ES-I3 (cell line): ENCODE results near the gene XRCC4.
"Not testable (repeated sequence)": the region's sequence is repeated elsewhere in the genome, so short reads cannot be mapped to it uniquely, and the experiment has no call there.

Source experiments
- H3K36me3 ChIP-seq: 2 replicates; pipeline ENCODE4 v1.6.1; 2013; ENCODE audit warnings: mild to moderate bottlenecking, low read length, control low read depth, moderate library complexity; ENCODE audit not compliant: insufficient read depth
- H3K4me1 ChIP-seq: 2 replicates; pipeline ENCODE4 v1.6.1; 2013; ENCODE audit warnings: mild to moderate bottlenecking, control low read depth, low read length; ENCODE audit not compliant: insufficient read depth
- H3K9ac ChIP-seq: 2 replicates; pipeline ENCODE4 v1.6.1; 2013; ENCODE audit warnings: low read depth, mild to moderate bottlenecking, low read length, moderate library complexity
- H3K9me3 ChIP-seq: 2 replicates; pipeline ENCODE4 v1.6.1; 2013; ENCODE audit warnings: mild to moderate bottlenecking, low read length, moderate library complexity; ENCODE audit not compliant: control insufficient read depth, insufficient read depth

XRCC4 gene

DNA sequence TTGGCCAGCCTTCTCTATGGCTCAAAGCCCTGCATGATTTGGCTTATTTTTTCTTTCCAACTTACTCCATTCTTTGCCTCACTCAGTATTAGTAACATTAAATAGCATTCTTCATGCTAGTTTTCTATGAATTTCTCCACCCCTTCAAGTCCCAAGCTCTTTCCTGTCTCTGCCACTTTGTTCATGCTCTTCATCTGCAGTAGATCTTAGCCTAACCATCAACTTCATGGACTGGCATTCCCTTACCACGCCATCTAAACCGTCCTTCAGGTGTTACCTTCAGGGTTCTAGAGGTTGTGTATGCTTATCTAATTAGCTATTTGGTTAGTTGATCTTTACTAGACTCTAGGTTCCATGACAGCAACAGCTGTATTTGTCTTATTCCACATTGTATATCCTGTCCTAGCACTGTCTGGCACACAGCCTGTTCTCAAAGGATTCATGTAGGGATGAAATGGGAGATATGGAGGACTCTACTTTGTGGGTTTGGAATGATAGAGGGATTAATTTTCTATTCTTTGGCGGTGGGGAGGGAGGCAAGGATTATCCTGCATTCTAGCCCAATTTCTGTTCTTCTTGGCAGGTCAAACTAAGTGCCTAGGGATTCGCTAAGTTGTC is 26.5 kb upstream of the XRCC4 start:
- Histone ChIP-seq H3K4me1 (no peaks in the 10 kb centered on the region), H3K9ac (no peak overlapping the region), H3K9me3 (no peaks in the 10 kb centered on the region), H3K36me3 (peaks cover 13% of the 10 kb centered on the region; the same call in 1 of the 2 replicates)

DNA sequence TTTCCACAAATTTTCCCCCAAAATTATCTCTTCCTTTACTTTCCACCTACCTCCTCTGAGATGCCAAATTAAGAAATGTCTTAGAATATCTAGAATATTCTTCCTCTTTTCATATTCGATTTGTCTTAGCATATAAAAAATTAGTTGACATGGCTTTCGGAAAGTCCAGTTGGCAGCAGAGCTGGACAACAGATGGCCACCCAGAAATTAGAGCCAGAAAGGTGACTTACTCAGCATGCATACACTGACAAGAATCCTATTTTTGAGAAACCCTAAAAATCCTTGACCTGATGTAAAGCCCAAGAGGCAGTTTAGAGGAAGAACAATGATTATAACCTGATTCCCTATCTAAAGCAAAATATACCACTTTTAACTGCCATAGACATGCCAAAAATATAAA is 22.2 kb upstream of the XRCC4 start:
- Histone ChIP-seq H3K9ac (no peak overlapping the region), H3K4me1 (no peaks in the 10 kb centered on the region), H3K36me3 (peaks cover 14% of the 10 kb centered on the region; the same call in 1 of the 2 replicates), H3K9me3 (no peaks in the 10 kb centered on the region)

DNA sequence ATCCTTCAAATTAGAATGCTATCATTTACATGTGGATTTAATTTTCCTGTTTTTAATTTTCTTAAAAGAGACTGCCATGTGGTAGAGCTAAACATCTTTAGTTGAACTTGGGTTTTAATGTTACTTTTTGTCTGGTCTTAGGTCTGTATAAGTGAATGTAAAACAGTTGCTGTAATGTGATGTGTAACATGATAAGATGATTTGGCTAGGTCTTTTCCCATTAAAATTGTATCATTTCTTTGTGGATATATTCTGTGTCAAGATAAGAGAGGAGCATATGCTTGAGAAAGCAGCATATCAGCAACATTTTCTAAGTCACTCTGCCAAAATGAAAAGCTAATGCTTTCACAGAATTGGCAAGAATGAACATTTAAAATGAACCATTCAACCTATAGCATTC is 18.6 kb upstream of the XRCC4 start:
- Histone ChIP-seq H3K4me1 (no peaks in the 10 kb centered on the region), H3K36me3 (peaks cover 6% of the 10 kb centered on the region; the same call in 1 of the 2 replicates), H3K9ac (no peak overlapping the region), H3K9me3 (no peaks in the 10 kb centered on the region)

DNA sequence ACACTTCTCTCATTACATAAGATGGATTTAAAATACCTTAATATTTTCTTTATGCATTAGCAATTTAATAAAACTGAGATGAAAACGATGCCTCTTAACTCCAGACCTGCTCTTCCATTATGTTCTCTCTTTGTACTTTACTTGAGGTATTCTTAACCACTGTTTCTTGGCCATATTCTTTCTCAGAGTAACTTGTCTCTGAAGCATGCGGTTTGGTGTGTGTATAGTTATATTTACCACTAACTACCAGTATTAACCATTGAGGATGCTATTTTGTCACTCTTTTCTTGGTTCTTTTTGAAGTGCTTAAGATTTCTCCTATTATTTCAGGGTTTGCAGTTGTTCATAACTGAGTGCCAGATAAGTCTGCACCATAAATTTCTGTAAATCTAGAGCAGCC is 18.0 kb upstream of the XRCC4 start:
- H3K9me3 ChIP-seq = no peaks in the 10 kb centered on the region
- H3K9ac ChIP-seq = no peak overlapping the region
- no peaks in the 10 kb centered on the region for H3K4me1 ChIP-seq
- peaks cover 6% of the 10 kb centered on the region; the same call in 1 of the 2 replicates for H3K36me3 ChIP-seq

DNA sequence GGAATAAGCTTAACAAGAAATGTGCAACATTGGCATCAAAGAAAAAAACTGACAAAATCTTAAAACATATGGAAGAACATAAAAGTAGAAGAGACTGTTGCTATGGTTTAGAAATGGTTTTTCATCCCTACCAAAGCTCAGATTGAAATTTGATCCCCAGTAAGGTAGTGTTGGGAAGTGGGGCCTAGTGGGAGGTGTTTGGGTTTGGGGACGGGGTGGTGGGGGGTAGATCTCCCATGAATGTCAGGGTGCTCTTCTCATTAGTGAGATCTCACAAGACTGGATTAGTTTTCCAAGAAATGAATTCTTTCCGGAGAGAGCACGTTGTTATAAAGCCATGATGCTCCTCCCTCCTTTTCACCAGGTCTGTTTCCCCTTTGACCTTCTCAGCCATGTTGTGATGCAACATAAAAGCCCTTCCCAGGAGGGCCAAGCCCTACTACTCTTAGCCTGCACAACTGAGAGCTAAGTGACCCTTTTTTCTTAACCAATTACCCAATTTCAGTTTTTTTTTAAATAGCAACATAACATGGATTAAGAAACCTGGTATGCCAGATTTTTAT is 10.7 kb upstream of the XRCC4 start:
- peaks cover 24% of the 10 kb centered on the region for H3K4me1 ChIP-seq
- no peaks in the 10 kb centered on the region for H3K9me3 ChIP-seq
- H3K36me3 ChIP-seq = no peaks in the 10 kb centered on the region
- no peak overlapping the region for H3K9ac ChIP-seq

DNA sequence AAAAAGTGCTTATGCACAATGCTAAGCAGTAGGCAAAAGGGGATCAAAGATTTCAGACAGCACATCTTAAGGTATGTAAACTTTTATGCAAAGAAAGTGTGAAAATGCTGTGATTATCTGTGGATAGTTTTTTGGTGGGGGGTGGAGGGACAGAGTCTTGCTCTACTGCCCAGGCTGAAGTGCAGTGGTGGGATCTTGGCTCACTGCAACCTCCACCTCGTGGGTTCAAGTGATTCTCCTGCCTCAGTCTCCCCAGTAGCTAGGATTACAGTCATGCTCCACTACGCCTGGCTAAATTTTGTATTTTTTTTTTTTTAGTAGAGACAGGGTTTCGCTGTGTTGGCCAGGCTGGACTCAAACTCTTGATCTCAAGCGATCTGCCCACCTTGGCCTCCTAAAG is 10.0 kb upstream of the XRCC4 start:
- H3K9ac ChIP-seq, H3K9me3 ChIP-seq, H3K36me3 ChIP-seq: not testable (repeated sequence)
- peaks cover 27% of the 10 kb centered on the region for H3K4me1 ChIP-seq

DNA sequence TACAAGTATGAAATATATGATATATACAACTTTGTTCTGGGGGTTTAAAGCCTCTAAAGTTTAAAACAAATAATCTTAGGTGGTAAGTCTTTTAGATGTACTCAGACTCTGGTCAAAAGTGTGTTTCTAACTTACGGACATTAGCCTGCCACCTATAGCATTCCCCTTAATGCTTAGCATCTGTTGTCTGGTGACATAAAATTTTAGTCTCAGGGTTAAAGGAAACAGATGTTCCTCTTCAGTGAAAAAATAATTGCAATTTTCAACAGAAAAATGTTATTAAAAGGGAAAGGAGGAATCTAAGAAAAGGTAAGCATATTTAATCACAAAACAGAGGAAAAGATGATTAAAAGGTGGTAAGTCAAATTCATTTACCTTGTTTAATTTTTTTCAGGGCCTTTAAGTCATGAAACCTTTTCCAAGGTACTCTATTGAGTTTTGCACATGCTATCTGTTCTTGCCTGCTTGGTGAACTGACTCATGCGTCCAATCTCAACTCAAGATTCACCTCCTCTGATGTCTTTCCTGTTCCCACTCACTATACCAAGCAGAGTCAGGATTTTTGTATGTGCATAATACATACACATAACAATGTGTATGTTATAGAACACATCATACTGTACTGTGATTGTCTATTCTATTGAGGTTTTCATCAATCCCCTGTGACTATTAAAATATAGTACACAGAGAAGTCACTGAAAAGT is 8.1 kb upstream of the XRCC4 start:
- Histone ChIP-seq H3K9me3 (no peaks in the 10 kb centered on the region), H3K36me3 (no peaks in the 10 kb centered on the region; the same call in 1 of the 2 replicates), H3K9ac (no peak overlapping the region), H3K4me1 (peaks cover 27% of the 10 kb centered on the region)

DNA sequence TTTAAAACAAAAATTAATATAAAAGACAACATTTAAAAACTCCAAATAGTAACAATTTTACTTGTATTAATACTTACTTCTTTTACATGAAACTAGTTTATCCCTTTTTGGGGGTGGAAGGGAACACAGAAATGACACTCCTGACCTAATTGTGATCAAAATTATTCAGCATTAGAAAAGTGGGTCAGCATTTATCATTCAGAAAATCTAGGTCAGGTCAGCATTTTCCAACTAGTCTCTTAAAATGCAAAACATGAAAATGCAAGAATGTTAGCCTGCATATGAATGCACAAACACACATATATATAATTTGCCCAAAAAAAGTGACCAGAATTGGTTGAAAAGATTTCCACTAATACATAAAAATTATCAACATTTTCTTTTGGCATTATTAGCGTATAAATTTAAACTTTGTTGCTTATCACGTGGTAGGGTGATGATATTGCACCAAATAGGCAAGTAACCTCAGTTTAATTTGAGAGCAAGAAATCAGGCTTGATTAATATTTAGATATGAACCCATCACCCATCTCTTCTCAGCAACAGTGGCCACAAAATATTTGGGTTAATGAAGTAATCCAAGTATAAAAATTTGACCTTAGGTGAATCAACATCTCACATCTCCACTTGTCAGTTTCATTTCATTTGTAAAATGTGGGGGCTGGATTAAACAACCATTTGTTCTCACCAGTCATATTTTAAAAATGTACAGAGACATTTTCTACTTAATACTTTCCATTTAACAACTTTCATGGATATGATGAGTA is 5.9 kb upstream of the XRCC4 start:
- Histone ChIP-seq H3K36me3 (no peaks in the 10 kb centered on the region; the same call in 1 of the 2 replicates), H3K9ac (no peak overlapping the region), H3K4me1 (peaks cover 29% of the 10 kb centered on the region), H3K9me3 (no peaks in the 10 kb centered on the region)

DNA sequence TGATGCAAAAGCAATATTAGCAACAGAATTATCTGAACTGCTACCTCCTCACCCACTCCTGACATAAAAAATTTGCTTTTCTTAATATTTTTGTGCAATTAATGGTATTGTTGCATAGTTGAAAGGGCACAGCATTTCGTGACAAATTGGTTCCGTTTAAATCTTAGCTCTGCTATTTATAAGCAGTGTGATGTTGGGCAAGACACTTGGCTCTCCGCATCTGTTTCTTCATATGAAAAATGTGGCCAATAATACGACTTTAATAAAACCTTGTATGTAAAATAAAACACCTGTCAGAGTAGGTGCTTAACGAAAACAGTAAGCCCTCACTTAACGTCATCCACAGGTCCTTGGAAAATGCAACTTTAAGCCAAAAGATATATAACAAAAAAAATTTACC is 4.4 kb upstream of the XRCC4 start:
- no peaks in the 10 kb centered on the region; the same call in 1 of the 2 replicates for H3K36me3 ChIP-seq
- no peak overlapping the region for H3K9ac ChIP-seq
- peaks cover 19% of the 10 kb centered on the region for H3K4me1 ChIP-seq
- no peaks in the 10 kb centered on the region for H3K9me3 ChIP-seq

DNA sequence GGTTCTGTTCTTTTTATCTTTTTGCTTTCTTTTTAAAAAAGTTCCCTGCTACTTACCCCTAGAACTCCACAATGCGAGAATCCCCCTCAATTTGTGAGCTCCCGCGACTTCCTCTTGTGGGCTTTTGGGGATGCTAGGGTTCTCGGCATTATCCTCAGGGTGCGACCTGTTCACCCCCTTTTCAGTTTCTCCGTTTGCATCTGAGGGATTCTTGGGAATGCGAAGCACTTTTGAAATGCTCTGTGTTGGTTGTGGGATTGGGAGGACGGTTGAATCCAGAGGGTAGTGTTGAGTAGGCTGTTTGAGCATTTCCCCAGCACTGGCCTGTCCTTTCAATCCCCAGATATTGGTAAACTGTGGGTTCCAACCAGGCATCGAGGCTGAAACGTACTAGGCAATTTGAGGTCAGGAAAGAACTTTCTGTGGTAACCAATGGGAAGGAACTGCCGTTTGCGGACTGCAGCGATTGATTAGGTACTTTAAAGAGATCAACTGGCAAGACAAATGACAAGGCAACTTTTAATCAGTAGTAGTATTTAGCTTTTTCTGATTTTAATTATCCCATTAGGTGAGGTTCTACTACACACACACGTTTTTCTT is 415 bp downstream of the XRCC4 start:
- Histone ChIP-seq H3K9me3 (no peaks in the 10 kb centered on the region), H3K36me3 (no peaks in the 10 kb centered on the region; the same call in 1 of the 2 replicates), H3K9ac (peak overlapping the region; percentile 91), H3K4me1 (peaks cover 7% of the 10 kb centered on the region)

DNA sequence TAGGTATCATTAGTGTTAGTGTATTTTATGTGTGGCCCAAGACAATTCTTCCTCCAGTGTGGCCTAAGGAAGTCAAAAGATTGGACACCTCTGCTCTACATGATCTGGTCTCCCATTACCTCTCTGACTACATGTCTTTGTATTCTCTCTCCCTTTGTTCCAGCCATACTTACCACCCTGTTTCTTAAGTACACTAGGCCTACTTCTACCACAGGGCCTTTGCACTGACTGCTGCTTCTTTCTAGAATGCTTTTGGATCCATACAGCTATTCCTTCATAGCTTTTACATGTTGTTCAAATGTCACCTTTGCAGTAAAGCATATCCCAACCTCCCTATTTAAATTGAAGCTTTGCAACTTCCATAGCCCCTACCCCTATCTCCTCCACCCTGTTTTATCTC is 5.4 kb downstream of the XRCC4 start:
- Histone ChIP-seq H3K9me3 (no peaks in the 10 kb centered on the region), H3K9ac (no peak overlapping the region), H3K36me3 (no peaks in the 10 kb centered on the region), H3K4me1 (no peaks in the 10 kb centered on the region)

DNA sequence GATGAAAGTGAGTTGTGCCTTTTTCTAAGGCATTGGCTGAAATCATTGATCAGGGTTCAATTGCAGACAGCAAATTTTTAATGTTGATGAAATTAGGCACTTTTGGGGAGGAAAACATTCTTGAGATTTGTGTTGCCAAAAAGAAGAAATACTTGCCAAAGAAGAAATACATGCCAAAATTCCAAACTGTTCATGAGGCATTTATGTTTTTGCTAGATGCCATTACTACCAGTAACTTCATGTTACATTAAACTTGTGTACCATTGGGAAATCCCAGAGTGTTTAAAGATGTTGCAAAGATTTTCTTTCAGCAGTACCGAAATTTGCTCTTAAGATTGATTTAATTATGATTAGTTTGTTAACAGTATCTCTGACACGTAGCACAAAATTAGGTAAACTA is 7.0 kb downstream of the XRCC4 start:
- Histone ChIP-seq H3K9ac (no peak overlapping the region), H3K4me1 (no peaks in the 10 kb centered on the region), H3K9me3 (no peaks in the 10 kb centered on the region), H3K36me3 (no peaks in the 10 kb centered on the region)

DNA sequence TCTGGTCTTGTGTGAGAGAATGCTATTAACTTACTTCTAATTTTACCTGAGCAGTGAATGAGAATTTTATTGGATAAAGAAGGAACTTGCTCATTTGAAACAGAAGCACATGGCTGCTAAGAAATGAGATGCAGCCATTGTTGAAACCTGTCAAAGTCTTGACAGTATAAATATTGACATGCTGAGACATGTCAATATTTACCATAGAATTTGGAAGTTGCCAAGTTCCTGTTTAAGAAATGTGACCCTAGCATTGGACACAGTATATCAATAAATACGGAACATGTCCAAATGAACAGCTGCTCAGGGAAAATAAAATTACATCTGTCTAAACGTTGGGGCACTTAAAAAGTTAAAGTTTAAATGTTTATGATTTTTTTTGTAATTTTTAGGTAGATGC is 7.8 kb downstream of the XRCC4 start:
- H3K36me3 ChIP-seq = no peaks in the 10 kb centered on the region
- peaks cover under 1% of the 10 kb centered on the region; the same call in 1 of the 2 replicates for H3K9me3 ChIP-seq
- no peak overlapping the region for H3K9ac ChIP-seq
- no peaks in the 10 kb centered on the region for H3K4me1 ChIP-seq

DNA sequence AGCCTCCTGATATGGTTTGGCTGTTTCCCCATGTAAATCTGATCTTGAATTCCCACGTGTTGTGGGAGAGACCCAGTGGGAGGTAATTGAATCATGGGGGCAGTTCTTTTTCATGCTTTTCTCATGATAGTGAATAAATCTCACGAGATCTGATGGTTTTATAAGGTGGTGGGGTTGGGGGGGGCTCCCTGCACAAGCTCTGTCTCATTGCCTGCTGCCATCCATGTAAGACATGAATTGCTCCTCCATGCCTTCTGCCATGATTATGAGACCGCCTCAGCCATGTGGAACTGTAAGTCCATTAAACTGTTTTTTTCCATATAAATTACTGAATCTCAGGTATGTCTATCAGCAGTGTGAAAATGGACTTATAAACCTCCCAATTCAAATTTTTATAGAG is 12.8 kb downstream of the XRCC4 start:
- H3K9ac ChIP-seq = no peak overlapping the region
- peaks cover 14% of the 10 kb centered on the region for H3K9me3 ChIP-seq
- H3K36me3 ChIP-seq = no peaks in the 10 kb centered on the region
- H3K4me1 ChIP-seq = no peaks in the 10 kb centered on the region
